NOMO-1 treated with DMSO at 0.1 percent for 48 hours (cell line): ENCODE data around the gene LZTR1.

Experiments
- DNase-seq: peaks from one replicate; lab custom pipeline; 2025; ENCODE audit not compliant: unreplicated experiment; lab: John Stamatoyannopoulos, UW

The LZTR1 gene

DNA sequence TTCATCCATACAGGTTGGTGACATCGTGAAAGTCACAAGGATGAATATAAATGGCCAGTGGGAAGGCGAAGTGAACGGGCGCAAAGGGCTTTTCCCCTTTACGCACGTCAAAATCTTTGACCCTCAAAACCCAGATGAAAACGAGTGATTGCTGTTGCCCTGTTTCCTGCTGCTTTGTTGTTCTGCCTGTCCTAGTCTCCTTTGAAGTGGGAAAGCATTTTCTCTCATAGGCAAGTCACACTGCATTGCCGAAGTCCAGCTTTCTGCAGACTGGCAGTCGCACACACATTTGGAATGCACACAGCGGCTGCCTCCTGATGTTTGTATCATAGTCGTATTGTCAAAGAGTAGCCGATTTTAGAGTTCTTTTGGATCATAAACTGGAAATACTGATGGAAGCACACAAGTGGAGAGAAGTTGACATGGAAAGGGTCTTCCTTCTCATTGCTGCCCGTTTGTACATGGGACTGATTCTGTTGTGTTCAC lies 32.4 kb upstream of the LZTR1 start:
- DNase-seq, result no peak

DNA sequence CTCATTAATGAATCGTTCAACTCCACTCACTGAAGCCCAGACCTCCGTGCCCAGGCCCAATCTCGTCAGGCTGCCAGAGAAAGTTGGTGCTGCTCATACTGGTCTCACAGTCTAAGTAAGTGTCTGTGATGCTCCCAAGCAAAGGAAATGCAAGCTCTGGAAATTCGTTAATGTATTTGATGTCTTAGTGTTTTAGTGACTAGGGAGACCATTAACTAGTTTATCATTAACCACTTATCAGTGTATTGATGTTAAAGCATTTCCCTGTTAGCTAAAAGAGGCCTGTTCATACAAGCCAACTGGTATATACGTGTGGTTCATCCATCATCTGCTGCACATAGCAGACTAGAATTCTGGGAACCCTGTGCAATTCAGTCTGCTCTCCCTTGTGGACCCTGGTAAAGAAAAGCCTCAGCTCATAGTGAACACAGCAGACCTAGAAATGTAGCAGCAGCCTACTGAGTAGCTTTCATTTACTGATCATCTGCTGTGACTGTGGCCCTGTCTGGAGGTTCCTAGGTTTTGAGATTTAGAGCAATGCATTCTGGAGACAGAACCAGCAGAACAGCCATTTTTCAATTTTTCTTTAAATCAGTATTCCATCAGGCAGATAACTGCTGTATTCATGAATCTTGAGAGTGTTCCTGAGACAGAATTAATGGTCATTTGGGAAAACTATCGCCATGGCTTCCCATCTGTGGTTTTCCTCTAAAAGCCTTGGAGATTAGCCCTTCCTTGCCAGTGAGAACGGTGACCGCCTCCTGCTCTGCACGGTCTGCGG lies 30.8 kb upstream of the LZTR1 start:
- DNase-seq, result no peak

DNA sequence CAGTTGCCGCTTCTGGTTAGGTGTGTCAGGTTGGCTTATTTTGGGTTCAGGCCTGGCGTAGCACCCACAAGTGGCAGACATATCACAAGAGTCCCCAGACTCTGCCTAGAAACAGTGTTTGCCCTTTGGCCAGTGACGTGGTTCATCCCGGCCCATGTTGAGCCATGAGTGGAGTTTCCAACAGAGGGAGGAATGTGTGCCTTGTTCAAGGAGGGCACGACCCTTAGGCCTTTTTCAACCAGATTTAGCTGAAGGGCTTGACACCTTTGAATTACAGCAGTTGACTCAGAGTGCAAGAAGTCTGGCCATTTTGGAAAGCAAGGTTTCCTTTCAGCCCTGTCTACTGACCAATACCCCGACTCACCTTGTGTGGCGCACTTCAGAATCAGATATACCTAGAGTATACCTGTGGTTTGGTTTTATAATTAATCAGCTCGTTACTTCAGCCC lies 30.1 kb upstream of the LZTR1 start:
- no peak for DNase-seq

DNA sequence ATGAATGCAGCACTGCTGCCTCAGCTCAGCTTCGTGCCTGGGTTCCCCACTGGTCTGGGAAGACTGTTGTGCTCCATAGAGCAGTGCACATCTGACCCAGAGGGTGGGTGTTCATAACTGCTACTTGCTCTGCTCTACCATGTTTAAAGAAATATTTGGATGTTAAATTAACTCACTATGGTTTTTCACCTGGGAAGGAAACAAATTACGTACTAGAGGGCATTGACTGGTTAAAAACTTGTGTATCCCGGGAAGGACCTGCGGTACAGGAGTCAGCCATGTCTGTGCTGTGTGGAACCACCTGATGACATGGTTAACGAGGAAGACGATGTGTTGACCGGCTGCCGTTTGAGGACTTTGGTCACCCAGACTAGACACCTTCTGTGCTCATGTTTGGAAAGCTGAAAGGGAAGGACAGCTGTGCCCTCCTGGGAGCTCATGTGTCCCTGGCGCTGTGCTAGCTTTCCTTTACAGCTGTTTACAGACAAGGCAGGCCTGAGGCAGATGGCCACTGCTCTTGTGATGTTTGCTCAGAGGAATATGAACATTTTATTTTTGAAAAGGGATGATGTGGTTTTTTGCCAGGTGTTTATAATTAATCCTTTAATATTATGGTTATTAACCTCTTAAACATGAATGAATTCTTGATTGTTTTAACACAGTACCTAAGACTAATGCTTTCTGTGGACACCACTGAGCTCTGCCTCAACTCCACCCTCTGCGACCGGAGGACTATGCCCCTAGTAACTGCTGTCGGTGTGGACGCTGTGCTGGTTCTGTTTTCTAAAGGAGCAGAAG lies 29.4 kb upstream of the LZTR1 start:
- DNase-seq, result no peak

DNA sequence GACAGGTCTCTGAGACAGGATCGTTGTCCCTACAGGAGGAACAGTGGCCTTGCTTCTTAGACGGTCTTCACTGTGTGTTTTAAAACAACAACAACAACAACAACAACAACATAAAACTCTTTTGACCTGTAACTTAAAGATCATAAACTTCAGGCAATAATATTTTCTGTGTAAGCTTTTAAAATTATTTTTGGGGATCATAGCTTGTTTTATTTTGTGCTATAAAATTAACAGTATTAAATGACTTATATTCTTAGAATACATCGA lies 28.8 kb upstream of the LZTR1 start:
- DNase-seq, result no peak

DNA sequence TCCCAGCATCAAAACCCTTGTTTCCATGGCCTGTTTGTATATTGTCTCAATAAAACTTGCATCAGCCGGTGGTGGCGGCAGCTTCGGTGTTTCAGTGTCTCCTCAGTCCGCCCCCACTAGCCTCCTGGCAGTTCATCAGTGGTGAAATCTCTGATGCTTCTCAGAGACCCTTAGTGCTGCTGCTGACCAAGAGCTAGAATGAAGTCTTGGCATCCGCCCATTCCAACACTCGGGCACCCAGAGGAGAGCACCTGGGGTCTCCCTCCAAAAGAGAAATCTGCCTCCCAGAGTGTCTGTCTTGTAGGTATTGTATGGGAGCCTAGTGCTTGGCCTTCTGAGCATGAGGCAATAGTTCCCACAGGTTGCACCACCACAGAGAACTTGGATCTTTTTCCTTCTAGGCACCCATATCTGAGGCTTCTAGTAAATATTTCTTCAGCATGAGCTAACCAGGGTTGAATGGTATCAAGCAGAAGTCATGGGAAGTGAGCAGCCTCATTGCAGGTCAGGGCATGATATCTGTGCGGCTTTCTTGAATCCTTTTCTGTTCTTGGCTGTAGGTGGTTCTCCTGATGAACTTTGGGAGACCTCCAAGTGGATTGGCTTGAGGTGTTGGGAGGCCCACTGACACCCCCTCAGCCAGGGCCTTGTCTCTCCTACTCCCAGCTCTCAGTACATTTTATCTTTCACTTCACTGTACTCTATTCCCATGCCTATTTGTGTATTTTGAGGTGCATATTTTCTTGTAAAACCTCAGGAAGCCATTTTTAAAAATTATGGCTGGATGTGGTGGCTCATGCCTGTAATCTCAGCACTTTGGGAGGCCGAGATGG lies 28.2 kb upstream of the LZTR1 start:
- DNase-seq, result no peak

DNA sequence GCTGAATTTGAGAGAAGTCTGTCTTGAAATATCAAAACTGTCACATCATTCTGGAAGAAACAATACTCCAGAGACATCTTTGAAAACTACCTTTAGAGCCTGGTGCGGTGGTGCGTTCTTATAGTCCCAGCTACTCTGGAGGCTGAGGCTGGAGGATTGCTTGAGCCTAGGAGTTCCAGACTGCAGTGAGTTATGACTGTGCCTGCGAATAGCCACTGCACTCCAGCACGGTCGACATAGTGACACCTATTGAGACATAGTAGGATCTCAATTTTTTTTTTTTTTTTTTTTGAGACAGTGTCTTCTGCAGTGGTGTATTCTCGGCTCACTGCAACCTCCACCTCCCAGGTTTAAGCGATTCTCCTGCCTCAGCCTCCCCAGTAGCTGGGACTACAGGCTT lies 26.5 kb upstream of the LZTR1 start:
- no peak for DNase-seq

DNA sequence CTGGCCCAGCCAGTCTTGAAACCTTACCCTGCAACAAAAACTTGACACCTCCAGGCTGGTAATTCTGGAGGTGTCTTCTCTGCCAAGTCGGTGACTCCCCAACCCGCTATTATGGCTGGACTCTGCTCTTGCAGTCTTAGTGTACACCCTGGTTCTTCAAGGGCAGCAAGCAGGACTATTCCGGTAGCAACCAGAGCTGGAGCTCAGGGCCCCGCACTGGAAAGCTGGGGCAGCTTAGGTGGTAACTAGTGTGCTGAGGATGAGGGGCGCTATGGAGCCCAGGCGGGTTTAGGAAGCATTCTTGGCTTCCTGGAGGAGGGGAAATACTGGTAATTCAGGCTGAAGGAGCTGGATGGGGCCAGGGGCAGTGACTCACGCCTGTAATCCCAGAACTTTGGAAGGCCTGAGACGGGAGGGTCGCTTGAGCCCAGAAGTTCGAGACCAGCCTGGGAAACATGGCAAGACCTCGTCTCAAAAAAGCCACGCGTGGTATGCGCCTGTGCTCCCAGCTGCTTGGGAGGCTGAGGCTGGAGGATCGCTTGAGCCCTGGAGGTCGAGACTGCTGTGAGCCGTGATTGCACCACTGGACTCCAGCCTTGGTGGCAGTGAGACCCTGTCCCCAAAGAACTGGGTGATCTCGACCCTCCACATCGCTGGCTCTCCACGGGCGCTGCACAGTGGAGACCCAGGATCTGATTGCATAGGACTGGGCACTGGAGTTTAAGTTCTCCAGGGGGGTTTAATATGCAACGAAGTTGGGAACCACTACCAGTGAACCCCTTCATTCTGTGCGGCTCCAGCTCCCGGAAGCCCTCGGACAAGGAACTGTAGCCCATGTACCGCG lies 25.6 kb upstream of the LZTR1 start:
- peak; percentile 35 for DNase-seq

DNA sequence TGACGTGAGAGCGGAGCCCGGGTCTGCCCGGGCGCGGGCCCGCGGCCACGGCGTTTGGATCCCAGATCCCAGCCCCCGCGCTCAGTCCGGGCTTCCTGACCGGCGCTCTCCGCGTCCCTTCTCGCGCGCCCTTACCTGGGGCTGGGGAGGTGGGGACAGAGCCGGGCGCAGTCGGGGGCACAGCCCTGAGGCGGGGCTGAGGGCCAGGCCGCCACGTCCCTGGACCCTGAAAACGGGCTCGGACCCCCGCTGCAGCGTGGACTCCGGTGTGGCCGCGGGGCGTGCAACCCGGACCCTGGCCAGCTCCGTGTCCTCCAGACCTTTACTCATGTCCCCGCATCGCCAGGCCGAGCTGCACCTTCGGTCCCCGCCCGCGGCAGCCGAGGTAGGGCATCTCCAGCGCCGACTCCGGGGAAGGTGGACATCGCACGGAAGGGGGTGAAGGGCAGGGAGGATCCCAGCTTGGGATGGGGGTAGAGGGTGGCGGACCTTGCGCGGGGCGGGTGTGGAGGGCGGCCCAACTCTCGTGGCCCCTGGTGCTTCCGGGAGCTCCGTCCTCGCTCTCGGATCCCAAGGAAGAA lies 24.9 kb upstream of the LZTR1 start:
- DNase-seq, result peak; percentile 1

DNA sequence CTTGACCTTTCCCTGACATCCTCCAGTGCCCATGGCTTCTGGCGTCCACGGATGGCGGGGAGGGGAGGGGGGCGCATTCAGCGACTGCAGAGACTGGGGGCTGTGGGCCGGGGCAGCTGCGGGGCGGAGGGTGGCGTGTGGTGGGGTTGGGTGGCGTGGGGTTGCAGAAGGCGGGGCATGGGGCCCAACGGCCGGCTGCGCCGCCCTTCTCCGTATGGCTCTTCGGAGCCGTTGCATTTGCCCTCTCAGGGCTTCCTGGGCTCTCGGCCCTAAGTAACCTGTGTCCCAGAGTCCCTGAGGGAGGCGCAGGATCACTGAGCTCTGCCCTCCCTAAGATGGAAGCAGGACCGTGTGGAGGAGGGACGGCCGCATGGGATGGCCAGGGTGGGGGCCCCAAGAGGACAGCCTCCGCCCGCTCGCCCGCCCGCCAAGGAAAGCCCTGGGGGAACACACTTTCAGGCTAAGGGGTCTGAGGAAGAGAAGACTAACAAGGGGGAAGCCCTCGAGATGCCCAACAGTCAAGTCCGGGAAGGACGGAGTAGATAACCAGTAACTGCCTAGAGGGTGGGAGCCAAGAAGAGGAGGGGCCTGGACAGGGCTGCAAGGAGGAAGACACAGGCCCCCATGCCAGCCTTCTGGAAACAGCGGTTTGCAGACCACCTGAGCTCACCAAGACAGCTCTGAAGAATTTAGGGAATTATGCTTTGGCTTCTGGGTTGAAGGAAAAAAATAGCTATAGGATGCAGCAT lies 24.2 kb upstream of the LZTR1 start:
- DNase-seq, result peak; percentile 46

DNA sequence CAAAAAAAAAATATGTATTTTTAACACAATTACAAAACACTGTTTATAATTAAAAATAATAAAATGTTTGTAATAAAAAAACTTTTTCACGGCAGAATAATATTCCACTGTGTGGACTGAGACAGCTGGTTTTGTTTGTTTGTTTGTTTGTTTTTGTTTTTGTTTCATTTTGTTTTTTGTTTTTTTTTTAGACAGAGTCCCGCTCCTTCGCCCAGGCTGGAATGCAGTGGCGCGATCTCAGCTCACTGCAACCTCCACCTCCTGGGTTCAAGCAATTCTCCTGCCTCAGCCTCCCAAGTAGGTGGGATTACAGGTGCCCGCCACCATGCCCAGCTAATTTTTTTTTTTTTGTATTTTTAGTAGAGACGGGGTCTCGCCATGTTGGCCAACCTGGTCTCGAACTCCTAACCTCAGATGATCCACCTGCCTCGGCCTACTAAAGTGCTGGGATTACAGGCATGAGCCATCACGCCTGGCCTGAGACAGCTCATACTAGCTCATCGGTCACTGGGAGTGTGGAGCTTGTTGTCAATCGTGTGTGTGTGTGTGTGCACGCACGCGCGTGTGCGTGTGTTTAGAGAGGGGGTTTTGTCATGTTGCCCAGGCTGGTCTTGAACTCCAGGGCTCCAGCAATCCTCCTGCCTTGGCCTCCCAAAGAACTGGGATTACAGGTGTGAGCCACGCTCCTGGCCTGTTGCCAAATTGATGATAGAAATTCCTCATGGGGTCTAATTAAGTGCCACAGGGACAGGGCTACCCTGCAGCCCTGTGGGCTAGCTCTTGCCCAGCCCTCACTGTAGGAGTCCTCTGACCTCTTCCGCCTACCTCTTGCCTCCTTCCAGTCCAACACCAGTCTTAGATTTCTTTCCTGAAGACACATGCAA lies 22.3 kb upstream of the LZTR1 start:
- DNase-seq, result no peak

DNA sequence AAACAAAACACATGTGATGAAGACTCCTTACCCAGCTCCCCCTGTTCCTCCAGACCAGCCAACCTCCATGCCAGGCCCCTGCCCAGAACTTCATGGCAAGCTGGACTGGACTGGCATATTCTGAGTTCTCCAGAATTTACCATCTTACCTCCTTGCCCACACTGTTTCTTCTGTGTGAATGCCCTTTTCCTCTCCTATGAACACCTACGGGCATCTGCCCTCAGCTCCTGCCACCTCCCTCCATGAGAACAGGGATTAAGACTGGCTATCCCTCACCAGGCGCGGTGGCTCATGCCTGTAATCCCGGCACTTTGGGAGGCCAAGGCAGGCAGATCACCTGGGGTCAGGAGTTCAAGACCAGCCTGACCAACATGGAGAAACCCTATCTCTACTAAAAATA lies 21.5 kb upstream of the LZTR1 start:
- DNase-seq, result no peak

DNA sequence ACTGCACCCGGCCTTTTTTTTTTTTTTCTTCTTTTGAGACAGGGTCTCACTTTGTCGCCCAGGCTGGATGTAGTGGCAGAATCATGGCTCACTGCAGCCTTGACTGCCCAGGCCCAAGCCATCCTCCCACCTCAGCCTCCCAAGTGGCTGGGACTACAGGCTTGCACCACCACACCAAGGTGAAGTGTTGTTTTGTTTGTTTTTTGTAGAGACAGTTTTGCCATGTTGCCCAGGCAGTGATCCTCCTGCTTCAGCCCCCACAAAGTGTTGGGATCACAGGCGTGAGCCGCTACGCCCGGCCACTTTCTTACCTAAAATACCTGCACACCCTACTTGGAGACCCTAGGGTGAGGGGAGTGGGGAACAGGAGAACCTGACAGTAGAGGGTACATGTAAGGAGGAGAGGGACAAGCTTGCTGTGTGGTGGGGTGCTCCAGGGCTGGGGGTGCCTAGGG lies 19.6 kb upstream of the LZTR1 start:
- DNase-seq, result no peak

DNA sequence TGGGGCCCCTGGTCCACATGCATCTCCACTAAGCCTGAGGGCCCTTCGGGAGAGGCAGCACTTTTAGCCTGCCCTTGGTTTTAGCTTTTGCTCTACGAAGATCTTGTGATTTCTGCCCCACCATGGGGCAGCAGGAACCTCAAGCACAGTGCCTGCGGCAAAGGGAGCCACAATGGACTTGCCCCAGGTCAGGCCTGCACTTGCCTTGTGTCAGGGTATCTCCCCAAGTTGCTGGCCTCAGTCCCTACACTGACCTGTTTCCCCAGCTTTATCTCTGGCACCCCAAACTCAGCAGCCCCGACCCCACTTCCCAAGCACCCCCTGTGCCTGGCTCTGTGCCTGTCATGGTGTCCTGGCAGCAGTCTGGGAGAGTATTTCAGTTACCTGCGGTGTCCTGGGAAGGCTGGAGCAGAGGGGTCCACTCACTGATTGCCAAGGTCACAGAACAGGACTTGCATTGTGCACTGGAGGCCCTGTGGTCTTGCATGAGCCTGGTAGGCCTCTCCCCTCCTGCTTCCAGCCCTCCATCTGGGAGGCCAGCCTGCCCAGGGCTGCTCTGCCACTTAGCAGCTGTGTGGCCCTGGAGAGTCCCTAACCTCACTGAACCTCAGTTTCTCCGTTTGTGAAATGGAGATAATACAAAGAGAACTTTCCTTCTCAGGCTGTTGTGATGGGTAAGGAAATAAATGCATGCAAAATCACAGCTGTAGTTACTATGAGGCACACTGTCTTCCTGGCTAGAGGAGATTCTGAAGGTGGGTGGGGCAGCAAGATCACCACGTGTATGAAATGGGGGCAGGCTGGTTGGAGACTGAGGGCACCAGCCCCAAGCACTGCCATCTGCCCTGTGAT lies 18.7 kb upstream of the LZTR1 start:
- DNase-seq, result no peak

DNA sequence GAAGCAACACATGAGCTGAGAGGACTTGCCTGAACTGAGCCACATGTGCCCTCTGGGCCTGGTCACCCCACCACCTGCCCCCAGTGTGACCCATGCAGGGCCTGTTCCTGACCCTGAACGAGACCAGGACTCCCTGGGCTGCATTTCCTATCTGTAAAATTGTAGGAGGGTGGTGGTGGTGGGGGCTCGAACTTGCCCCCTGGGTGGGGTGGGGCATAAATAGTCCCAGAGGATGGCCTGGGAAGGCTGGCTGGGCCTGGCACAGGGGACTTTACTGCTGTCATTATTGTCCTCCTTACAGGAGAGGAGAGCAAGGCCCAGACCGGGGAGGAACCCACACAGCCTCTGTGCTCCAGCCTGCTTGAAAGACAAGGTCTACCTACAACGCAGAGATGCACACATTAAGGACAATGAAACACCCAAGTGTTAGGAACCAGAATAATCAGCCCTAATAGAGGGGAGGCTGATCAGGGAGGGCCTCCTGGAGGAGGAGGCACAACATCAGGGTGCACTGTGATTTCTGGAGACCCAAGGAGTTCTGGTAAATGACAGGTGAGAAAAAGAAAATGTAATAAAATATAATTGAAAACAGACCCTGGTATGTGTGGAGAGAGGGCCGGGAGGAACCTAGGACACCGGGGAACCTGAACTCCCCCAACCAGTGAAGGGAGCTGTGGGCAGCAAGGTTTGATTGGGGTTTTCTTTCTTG lies 17.9 kb upstream of the LZTR1 start:
- no peak for DNase-seq

DNA sequence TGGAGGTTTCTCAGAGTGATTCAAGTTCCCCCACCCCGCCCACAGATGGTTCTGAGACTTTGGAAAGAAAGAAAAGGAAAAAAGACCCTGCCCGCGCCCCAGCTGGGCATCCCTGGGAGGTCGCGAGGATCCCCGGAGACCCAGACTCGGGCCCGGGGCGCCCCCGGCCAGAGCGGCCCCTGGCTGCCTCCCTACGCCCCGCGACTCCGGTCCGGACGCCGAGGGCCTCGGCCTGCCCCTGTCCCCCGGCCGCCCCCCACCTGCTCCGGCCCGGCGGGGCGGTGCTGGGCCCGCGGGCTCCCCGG lies 17.3 kb upstream of the LZTR1 start:
- no peak for DNase-seq
